ENCODE measurements around the gene PCDH9. TPM values are rescaled to one million over a fixed set of nuclear protein-coding genes. Genes with fewer than 3 reads are reported as not detected.

PCDH9 gene
- total RNA-seq, 4 donors from 2014 or later, result 0.64 to 1.1 (median 0.82) TPM

DNA sequence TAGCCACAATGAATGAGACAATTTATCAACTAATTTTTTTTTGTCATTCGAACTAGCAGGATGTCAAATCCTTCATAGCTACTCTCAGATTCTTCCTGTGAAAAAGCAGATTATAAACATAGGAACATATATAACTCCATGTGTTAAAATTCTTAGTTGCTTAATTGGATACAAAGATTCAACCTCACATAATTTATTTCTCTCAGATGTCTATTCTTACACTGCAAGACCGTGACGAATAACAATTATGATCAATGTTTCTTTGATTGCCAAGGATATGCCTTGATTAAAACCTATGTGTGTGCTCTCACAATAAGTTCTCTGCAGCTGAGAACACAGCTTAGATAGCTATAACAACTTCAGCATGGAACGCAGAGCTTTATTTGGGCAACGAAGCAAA is 872.7 kb downstream of the PCDH9 start:
- Histone ChIP-seq H3K36me3 (no peaks in the 10 kb centered on the region), H3K4me3 (no peak overlapping the region), H3K9me3 (no peaks in the 10 kb centered on the region), H3K27ac (no peak overlapping the region), H3K4me1 (no peaks in the 10 kb centered on the region), H3K27me3 (no peaks in the 10 kb centered on the region)
- TF ChIP-seq, protein P1, sequence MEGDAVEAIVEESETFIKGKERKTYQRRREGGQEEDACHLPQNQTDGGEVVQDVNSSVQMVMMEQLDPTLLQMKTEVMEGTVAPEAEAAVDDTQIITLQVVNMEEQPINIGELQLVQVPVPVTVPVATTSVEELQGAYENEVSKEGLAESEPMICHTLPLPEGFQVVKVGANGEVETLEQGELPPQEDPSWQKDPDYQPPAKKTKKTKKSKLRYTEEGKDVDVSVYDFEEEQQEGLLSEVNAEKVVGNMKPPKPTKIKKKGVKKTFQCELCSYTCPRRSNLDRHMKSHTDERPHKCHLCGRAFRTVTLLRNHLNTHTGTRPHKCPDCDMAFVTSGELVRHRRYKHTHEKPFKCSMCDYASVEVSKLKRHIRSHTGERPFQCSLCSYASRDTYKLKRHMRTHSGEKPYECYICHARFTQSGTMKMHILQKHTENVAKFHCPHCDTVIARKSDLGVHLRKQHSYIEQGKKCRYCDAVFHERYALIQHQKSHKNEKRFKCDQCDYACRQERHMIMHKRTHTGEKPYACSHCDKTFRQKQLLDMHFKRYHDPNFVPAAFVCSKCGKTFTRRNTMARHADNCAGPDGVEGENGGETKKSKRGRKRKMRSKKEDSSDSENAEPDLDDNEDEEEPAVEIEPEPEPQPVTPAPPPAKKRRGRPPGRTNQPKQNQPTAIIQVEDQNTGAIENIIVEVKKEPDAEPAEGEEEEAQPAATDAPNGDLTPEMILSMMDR (IDR thresholded peaks at IDR 0.05), result no peak
- TF ChIP-seq POLR2A (IDR thresholded peaks at IDR 0.05), result no peak
- no peak for TF ChIP-seq EP300 (IDR thresholded peaks at IDR 0.05)
- TF ChIP-seq POLR2AphosphoS5 (IDR thresholded peaks at IDR 0.05), result no peak
- WGBS, result 76% methylated on average over 5 of the region's 5 CpGs
- DNase-seq (ENCODE audit: low spot score in 2 of 2), result no peak

DNA sequence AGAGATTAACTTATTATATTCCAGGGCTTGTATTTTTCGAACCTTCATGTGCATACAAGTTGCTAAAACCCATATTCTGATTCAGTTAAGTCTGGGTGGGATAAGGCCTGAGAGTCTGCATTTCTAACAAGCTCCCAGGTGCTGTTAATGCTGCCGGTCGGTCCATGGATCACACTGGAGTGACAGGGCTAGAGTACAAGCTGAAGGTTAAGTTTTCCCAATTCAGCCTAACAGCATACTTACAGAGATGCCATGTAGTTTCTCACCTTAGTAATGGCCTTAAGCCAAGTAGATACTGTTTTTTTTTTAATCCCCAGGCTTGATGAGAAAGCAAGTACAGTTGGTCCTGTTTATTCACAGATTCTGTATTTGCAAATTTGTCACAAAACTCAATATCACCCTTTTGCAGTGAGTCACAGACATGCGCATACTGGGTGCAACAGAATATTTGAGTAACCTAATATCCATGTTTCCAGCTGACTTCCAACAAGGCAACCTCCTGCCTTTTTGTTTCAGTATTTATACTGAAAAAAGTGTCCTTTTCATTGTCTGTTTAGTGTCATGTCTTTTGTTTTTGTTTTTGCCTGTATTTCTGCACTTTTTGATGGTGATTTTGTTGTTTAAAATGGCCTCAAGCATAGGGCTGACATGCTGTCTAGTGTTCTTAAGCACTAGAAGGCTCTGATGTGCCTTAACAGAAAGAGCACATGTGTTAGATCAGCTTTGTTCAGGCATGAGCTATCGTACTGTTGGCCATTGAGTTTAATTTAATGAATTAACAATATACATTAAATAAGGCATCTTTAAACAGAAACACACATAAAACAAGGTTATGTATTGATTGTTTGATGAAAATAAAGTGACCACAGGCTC is 875.0 kb downstream of the PCDH9 start:
- H3K27ac ChIP-seq, result no peak overlapping the region
- 91% methylated on average over 5 of the region's 5 CpGs for WGBS
- no peaks in the 10 kb centered on the region for H3K9me3 ChIP-seq
- no peak for DNase-seq (ENCODE audit: low spot score in 2 of 2)
- no peaks in the 10 kb centered on the region for H3K27me3 ChIP-seq
- H3K4me3 ChIP-seq, result no peak overlapping the region
- H3K36me3 ChIP-seq, result no peaks in the 10 kb centered on the region
- no peaks in the 10 kb centered on the region for H3K4me1 ChIP-seq
- TF ChIP-seq POLR2AphosphoS5 (IDR thresholded peaks at IDR 0.05), result no peak
- TF ChIP-seq, protein P1 (IDR thresholded peaks at IDR 0.05), result no peak
- TF ChIP-seq EP300 (IDR thresholded peaks at IDR 0.05), result no peak
- TF ChIP-seq POLR2A (IDR thresholded peaks at IDR 0.05), result no peak

DNA sequence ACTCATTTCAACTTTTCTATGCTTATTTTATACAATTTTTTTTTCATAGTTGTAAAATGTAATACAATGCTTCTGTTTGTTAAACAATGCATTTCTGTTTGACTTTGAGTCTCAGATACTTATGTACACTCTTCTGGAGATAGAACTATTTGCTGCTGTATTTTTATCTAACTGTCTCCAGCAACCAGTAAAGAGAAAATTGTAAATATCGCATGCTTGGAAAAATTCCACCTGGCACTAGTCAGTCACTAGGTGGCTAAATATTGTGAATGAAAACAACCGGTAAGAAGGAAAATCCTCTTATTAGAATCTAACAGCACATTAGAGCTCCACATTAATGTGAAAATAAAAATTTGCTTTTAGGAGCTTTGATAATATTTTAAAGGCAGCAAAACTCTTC is 876.5 kb downstream of the PCDH9 start:
- H3K36me3 ChIP-seq, result no peaks in the 10 kb centered on the region
- DNase-seq (ENCODE audit: low spot score in 2 of 2), result no peak
- 45% methylated on average over 2 of the region's 2 CpGs for WGBS
- H3K4me1 ChIP-seq, result no peaks in the 10 kb centered on the region
- no peaks in the 10 kb centered on the region for H3K9me3 ChIP-seq
- TF ChIP-seq POLR2AphosphoS5 (IDR thresholded peaks at IDR 0.05) (no peak), POLR2A (IDR thresholded peaks at IDR 0.05) (no peak), EP300 (IDR thresholded peaks at IDR 0.05) (no peak)
- TF ChIP-seq, protein P1 (IDR thresholded peaks at IDR 0.05), result no peak
- no peaks in the 10 kb centered on the region for H3K27me3 ChIP-seq
- H3K27ac ChIP-seq, result no peak overlapping the region
- H3K4me3 ChIP-seq, result no peak overlapping the region

DNA sequence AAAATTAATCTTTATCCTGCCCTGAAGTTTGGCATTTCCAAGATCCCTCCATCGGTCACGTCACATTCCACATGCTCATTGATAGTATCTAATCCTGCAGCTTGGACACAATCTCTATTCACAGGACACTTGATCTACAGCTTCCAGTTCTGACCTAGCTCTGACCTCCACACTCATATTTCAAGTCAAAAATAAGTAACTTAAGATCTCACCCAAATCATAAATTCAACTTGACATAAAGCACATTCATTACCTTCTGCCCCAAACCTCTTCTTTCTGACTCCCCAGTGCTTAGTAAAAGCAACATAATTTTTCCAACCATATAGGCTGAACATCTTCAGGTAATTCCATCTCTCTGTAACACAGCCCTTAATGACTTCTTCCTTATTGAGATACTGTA is 880.2 kb downstream of the PCDH9 start:
- H3K4me1 ChIP-seq, result no peaks in the 10 kb centered on the region
- H3K27ac ChIP-seq, result no peak overlapping the region
- no peak overlapping the region for H3K4me3 ChIP-seq
- no peaks in the 10 kb centered on the region for H3K27me3 ChIP-seq
- H3K9me3 ChIP-seq, result no peaks in the 10 kb centered on the region
- WGBS, result 86% methylated on average over 2 of the region's 2 CpGs
- no peak for DNase-seq (ENCODE audit: low spot score in 2 of 2)
- H3K36me3 ChIP-seq, result no peaks in the 10 kb centered on the region
- TF ChIP-seq, protein P1 (IDR thresholded peaks at IDR 0.05), result no peak
- TF ChIP-seq EP300 (IDR thresholded peaks at IDR 0.05) (no peak), POLR2A (IDR thresholded peaks at IDR 0.05) (no peak), POLR2AphosphoS5 (IDR thresholded peaks at IDR 0.05) (no peak)

DNA sequence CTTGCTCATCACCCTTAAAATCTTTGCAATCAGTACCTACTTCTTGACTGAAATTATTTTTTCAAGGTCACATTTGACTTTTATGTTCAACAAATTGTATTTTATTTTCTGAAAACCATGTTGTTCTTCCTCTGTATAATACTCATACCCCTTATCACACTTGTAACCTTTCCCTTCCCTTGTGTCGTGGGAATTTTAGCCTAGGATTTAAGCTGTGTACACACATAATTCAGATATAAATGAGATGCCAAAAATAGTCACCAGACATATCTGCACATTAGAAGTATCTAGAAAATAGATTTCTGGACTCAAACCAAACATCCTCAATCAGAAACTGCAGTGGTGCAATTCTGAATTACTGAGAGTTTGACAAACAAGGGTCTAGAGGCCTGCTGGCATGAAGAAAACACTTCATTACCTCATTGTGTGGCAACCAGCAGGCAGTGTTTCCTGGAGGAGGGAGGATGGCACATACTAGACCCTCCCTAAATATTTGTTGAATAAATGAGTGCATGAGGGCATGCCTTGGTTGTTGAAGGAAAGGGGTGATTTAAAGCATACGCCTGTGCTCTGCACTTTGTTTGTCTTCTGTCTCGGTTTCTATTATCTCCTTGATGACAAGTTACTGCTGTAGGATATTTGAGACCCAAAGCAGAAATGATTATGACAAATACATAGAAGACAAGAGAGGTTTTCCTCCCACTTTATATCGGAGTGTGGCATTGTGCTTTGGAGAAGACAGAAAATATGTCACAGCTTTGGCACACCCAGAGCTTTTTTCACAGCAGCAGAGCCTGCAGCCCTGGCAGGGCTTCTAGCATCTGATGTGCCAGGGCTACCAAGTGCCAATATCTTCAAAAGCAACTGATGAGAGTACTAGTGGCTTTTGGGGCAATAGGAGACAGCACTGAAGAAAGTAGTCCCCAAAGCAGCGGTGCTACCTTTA is 881.1 kb downstream of the PCDH9 start:
- Histone ChIP-seq H3K27ac (no peak overlapping the region), H3K4me3 (no peak overlapping the region), H3K4me1 (no peaks in the 10 kb centered on the region), H3K9me3 (no peaks in the 10 kb centered on the region), H3K27me3 (no peaks in the 10 kb centered on the region), H3K36me3 (no peaks in the 10 kb centered on the region)
- 65% methylated on average over 5 of the region's 5 CpGs for WGBS
- DNase-seq (ENCODE audit: low spot score in 2 of 2), result no peak
- TF ChIP-seq POLR2A (IDR thresholded peaks at IDR 0.05), result no peak
- no peak for TF ChIP-seq EP300 (IDR thresholded peaks at IDR 0.05)
- TF ChIP-seq POLR2AphosphoS5 (IDR thresholded peaks at IDR 0.05), result no peak
- TF ChIP-seq, protein P1 (IDR thresholded peaks at IDR 0.05), result no peak

All from suprapubic skin (tissue), 4 donors.